ENCODE data around the gene CREB3L2. TPM values are rescaled to one million over a fixed set of nuclear protein-coding genes. Genes with fewer than 3 reads are reported as not detected.

Gene CREB3L2
- total and polyA plus RNA-seq, 2 of the 4 experiments (the other 2 are of a cell fraction), result 42.3 to 57.9 TPM

DNA sequence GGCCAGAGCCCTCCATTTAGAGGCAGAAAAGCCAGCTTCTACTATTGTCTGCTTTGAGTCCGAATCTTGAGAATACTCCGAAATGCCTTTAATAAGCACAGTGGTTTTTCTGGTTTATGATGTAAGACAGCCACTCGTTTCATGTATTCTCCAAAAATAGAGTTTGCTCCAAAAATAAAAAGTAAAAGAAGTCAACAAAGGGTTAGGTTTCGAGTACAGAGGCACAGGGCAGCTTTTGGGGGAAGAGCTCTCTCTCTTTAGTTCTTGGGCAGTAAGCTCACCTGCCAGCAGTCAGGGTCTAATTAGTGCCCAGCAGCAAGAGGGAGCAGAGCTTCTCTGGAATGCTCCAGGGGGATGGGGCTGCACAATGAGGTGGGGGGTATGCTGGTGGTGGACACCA, 20.2 kb downstream of the CREB3L2 start:
- 80% methylated on average over 1 of the region's 4 CpGs; no CpG with 5 or more reads in 1 of the 2 experiments for WGBS, 2 experiments (ENCODE audit: extremely low coverage in 2 of 2, insufficient read length in 1 of 2)
- H3K4me3 ChIP-seq (ENCODE audit: insufficient read depth, low read depth, low read length), result no peak overlapping the region
- H3K56ac ChIP-seq (ENCODE audit: extremely low read depth, insufficient read depth, low read length), result peak overlapping the region; percentile 73
- H3K4ac ChIP-seq (ENCODE audit: low read depth, low read length), result peak overlapping the region; percentile 43
- no peak overlapping the region; the same call in 1 of the 2 replicates for H3K9ac ChIP-seq (ENCODE audit: low read depth, low read length)
- peaks cover 15% of the 10 kb centered on the region for H3K36me3 ChIP-seq (ENCODE audit: control insufficient read depth, insufficient read depth, low read length)
- peak overlapping the region; percentile 11; the same call in 1 of the 2 replicates for H3K23ac ChIP-seq (ENCODE audit: low read depth, low read length)
- H3K4me2 ChIP-seq (ENCODE audit: low read depth, low read length), result peak overlapping the region; percentile 22; the same call in 1 of the 2 replicates
- TF ChIP-seq FOS (IDR thresholded peaks at IDR 0.05; ENCODE audit: low read depth, low read length), result no peak
- TF ChIP-seq POLR2A (IDR thresholded peaks at IDR 0.05; ENCODE audit: low read depth, low read length), result no peak
- TF ChIP-seq, protein P1, sequence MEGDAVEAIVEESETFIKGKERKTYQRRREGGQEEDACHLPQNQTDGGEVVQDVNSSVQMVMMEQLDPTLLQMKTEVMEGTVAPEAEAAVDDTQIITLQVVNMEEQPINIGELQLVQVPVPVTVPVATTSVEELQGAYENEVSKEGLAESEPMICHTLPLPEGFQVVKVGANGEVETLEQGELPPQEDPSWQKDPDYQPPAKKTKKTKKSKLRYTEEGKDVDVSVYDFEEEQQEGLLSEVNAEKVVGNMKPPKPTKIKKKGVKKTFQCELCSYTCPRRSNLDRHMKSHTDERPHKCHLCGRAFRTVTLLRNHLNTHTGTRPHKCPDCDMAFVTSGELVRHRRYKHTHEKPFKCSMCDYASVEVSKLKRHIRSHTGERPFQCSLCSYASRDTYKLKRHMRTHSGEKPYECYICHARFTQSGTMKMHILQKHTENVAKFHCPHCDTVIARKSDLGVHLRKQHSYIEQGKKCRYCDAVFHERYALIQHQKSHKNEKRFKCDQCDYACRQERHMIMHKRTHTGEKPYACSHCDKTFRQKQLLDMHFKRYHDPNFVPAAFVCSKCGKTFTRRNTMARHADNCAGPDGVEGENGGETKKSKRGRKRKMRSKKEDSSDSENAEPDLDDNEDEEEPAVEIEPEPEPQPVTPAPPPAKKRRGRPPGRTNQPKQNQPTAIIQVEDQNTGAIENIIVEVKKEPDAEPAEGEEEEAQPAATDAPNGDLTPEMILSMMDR (conservative IDR thresholded peaks at IDR 0.05; ENCODE audit: low read depth, low read length), result no peak
- no peak for TF ChIP-seq RCOR1 (IDR thresholded peaks at IDR 0.05; ENCODE audit: insufficient replicate concordance, low read length)
- no peak for TF ChIP-seq BHLHE40 (IDR thresholded peaks at IDR 0.05; ENCODE audit: low read depth, low read length)
- no peak for TF ChIP-seq ELK1 (IDR thresholded peaks at IDR 0.05; ENCODE audit: borderline replicate concordance, low read depth, low read length)
- TF ChIP-seq CHD1 (IDR thresholded peaks at IDR 0.05; ENCODE audit: low read depth, low read length), result no peak
- no peak for TF ChIP-seq USF2 (IDR thresholded peaks at IDR 0.05; ENCODE audit: low read depth, low read length)
- no peak for TF ChIP-seq MAFK (IDR thresholded peaks at IDR 0.05; ENCODE audit: low read depth, low read length)
- TF ChIP-seq MXI1 (IDR thresholded peaks at IDR 0.05; ENCODE audit: borderline replicate concordance, low read depth, low read length), result no peak
- TF ChIP-seq SMC3 (IDR thresholded peaks at IDR 0.05; ENCODE audit: low read depth, low read length), result no peak
- no peak for TF ChIP-seq NFE2L2 (IDR thresholded peaks at IDR 0.05; ENCODE audit: low read depth, low read length)
- H2BK20ac ChIP-seq (ENCODE audit: low read depth, low read length), result no peak overlapping the region; the same call in 1 of the 2 replicates
- H4K91ac ChIP-seq (ENCODE audit: insufficient read depth, low read depth, low read length), result peak overlapping the region; percentile 59
- H3K79me1 ChIP-seq (ENCODE audit: low read depth in 1 of 2, low read length in 2 of 2), result peaks cover 9 to 88% of the 10 kb centered on the region in 2 experiments; a peak in 3 of 4 replicates
- dilution Hi-C loops (cut with HindIII; ENCODE audit: low sequenced_read_pairs, unreplicated experiment), result no loop called here
- DNase-seq (no peak), ATAC-seq (ENCODE audit: low read depth) (no peak)
- no peaks in the 10 kb centered on the region for H3K27me3 ChIP-seq (ENCODE audit: control insufficient read depth, insufficient read depth, low read length)
- peaks cover 43% of the 10 kb centered on the region for H3K9me1 ChIP-seq (ENCODE audit: insufficient read depth, low read length)
- H3K18ac ChIP-seq (ENCODE audit: low read depth, low read length), result peak overlapping the region; percentile 52
- peak overlapping the region; percentile 81 for H2BK5ac ChIP-seq (ENCODE audit: low read depth, low read length, poor library complexity, severe bottlenecking)
- no peak overlapping the region for H2AFZ ChIP-seq (replicated peaks; ENCODE audit: low read length, poor library complexity)
- peaks cover 58% of the 10 kb centered on the region for H3K4me1 ChIP-seq (ENCODE audit: control insufficient read depth, insufficient read depth, low read length)
- in situ Hi-C loops (cut with MboI; ENCODE audit: low sequenced_read_pairs), result loop anchor here (25.0 kb wide), 1 partner anchor 844 kb away; no protein-coding TSS in a partner anchor
- POLR2A ChIA-PET (ENCODE audit: unreplicated experiment), result no interaction called here
- intact Hi-C loops (cut with micrococcal nuclease), result no loop called here
- peak overlapping the region; percentile 47 for H3K14ac ChIP-seq (replicated peaks; ENCODE audit: low read depth, low read length)
- H4K5ac ChIP-seq (ENCODE audit: low read depth, low read length), result peak overlapping the region; percentile 55
- H2AK5ac ChIP-seq (ENCODE audit: low read depth, low read length), result peak overlapping the region; percentile 83
- peaks cover 23% of the 10 kb centered on the region for H4K20me1 ChIP-seq (ENCODE audit: insufficient read depth, low read length)
- H4K8ac ChIP-seq (ENCODE audit: low read depth in 2 of 2, low read length in 2 of 2), result peak overlapping the region; percentile 68 to 70; a peak in 3 of 4 replicates
- BruUV-seq (replicated peaks), result no TSS peak
- peak overlapping the region; percentile 75; the same call in 2 of the 3 replicates for H2BK15ac ChIP-seq (ENCODE audit: low read depth, low read length)
- CTCF ChIA-PET, result no interaction called here
- H3K9me3 ChIP-seq (ENCODE audit: control insufficient read depth, insufficient read depth, low read length), result no peaks in the 10 kb centered on the region
- H3K27ac ChIP-seq (ENCODE audit: insufficient read depth, low read length), result peak overlapping the region; percentile 73
- H2AK9ac ChIP-seq (replicated peaks; ENCODE audit: low read depth, low read length, poor library complexity), result no peak overlapping the region
- peak overlapping the region; percentile 4 for H2BK120ac ChIP-seq (ENCODE audit: low read depth, low read length)
